ENCODE results near the gene KCNF1. TPM values are rescaled to one million over a fixed set of nuclear protein-coding genes. Genes with fewer than 3 reads are reported as not detected.

Gene KCNF1
- polyA plus RNA-seq, 3 donors = not detected

DNA sequence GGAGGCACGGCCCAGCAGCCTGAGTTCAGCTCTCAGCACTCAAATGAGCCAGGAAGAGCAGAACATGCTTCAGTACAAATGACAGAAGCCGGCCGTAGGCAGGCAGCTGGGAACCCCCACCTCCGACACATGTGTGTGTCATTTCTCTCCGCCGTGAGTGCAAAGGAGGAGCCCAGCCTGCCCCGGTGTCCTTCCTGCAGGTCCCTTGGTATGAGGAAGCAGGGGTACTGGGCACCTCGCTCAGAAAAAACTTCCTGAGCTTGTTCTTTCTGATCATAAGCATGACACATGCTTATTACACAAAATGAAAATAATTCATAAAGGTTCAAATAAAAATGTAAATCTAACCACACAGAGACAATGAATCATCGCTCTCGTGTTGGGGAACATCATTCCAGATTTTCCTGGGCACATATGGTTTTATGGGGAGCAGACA, 35.3 kb downstream of the KCNF1 start:
- Histone ChIP-seq H2AFZ (ENCODE audit: insufficient read depth, low read depth, low read length, poor library complexity, severe bottlenecking) (no peak overlapping the region), H3K4me2 (replicated peaks; ENCODE audit: extremely low read depth, low read length, poor library complexity, severe bottlenecking) (no peak overlapping the region), H3K27ac (ENCODE audit: low read depth in 1 of 2, low read length in 2 of 2) (no peak overlapping the region), H3K4me3 (replicated peaks in 1 of 3; ENCODE audit: low read depth in 2 of 3, low read length in 3 of 3) (no peak overlapping the region), H3K27me3 (ENCODE audit: control insufficient read depth in 2 of 2, insufficient read depth in 2 of 2, low read length in 2 of 2) (peaks cover 0 to 11% of the 10 kb centered on the region in 2 donors), H3K9ac (ENCODE audit: insufficient read depth, low read length, poor library complexity, severe bottlenecking) (no peak overlapping the region), H3K4me1 (ENCODE audit: control insufficient read depth in 1 of 2, insufficient read depth in 2 of 2, low read length in 2 of 2) (no peaks in the 10 kb centered on the region), H3K79me2 (ENCODE audit: insufficient read depth, low read length) (no peaks in the 10 kb centered on the region), H3K36me3 (replicated peaks in 1 of 2; ENCODE audit: control insufficient read depth in 1 of 2, insufficient read depth in 2 of 2, low read length in 2 of 2) (no peaks in the 10 kb centered on the region), H3K9me3 (replicated peaks in 1 of 2; ENCODE audit: control insufficient read depth in 1 of 2, insufficient read depth in 1 of 2, low read length in 2 of 2) (peaks cover 0 to 7% of the 10 kb centered on the region in 2 donors), H4K20me1 (ENCODE audit: insufficient read depth, low read length) (no peaks in the 10 kb centered on the region)
- Mint-ChIP-seq H3K4me1 (no peaks in the 10 kb centered on the region), H3K4me3 (no peak overlapping the region), H3K27me3 (ENCODE audit: low read depth in 3 of 3) (peaks cover 14 to 34% (median 19%) of the 10 kb centered on the region in 3 donors), H3K27ac (no peak overlapping the region), H3K36me3 (no peaks in the 10 kb centered on the region), H3K9me3 (peaks cover 4 to 21% (median 4%) of the 10 kb centered on the region in 7 donors)
- intact Hi-C loops (cut with micrococcal nuclease) = no loop called here
- TF ChIP-seq, protein P1, sequence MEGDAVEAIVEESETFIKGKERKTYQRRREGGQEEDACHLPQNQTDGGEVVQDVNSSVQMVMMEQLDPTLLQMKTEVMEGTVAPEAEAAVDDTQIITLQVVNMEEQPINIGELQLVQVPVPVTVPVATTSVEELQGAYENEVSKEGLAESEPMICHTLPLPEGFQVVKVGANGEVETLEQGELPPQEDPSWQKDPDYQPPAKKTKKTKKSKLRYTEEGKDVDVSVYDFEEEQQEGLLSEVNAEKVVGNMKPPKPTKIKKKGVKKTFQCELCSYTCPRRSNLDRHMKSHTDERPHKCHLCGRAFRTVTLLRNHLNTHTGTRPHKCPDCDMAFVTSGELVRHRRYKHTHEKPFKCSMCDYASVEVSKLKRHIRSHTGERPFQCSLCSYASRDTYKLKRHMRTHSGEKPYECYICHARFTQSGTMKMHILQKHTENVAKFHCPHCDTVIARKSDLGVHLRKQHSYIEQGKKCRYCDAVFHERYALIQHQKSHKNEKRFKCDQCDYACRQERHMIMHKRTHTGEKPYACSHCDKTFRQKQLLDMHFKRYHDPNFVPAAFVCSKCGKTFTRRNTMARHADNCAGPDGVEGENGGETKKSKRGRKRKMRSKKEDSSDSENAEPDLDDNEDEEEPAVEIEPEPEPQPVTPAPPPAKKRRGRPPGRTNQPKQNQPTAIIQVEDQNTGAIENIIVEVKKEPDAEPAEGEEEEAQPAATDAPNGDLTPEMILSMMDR (IDR thresholded peaks at IDR 0.05) = no peak
- WGBS (ENCODE audit: insufficient coverage) = 68% methylated on average over 3 of the region's 10 CpGs
- DNase-seq = no peak

DNA sequence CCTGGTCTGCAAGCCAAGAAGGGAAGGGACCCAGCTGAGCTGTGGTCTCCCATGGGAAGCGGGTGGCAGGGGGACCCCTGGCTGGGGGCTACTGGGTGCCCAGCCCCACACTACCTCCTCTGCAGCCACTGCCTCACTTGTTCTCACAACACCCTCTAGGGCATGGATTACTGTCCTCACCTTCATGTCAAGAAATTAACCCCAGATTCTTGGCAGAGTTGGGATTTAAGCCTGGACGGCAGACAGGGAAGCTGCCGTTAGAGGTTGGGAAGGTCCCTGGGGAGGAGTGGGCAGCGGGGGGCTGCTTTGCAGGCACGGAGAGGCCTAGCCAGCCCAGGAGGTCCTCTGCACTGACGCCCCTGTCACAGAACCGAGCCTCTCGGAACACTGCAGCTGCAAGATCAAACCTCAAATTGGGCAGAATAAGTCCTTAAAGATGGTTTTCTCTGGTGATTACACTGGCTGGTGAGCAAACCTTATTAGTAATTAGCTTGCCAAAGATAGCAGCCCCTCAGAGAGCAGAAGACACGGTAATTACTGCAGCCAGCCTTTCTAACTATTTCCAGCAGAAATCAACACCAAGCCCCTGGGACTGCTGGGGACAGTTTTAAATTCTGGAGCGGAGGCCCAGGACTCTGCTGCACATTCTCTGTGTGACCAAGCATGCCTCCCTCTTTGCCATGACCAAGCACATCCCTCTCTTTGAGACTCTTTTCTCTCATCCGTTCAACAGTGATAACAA, 35.9 kb downstream of the KCNF1 start:
- Mint-ChIP-seq H3K9me3 (peaks cover 4 to 20% (median 4%) of the 10 kb centered on the region in 7 donors), H3K27ac (no peak overlapping the region), H3K4me3 (no peak overlapping the region), H3K27me3 (ENCODE audit: low read depth in 3 of 3) (peaks cover 14 to 34% (median 19%) of the 10 kb centered on the region in 3 donors), H3K36me3 (no peaks in the 10 kb centered on the region), H3K4me1 (no peaks in the 10 kb centered on the region)
- no peak overlapping the region for H3K9ac ChIP-seq (ENCODE audit: insufficient read depth, low read length, poor library complexity, severe bottlenecking)
- H3K79me2 ChIP-seq (ENCODE audit: insufficient read depth, low read length) = no peaks in the 10 kb centered on the region
- H3K4me2 ChIP-seq (replicated peaks; ENCODE audit: extremely low read depth, low read length, poor library complexity, severe bottlenecking) = no peak overlapping the region
- H3K4me3 ChIP-seq (replicated peaks in 1 of 3; ENCODE audit: low read depth in 2 of 3, low read length in 3 of 3) = no peak overlapping the region
- H3K9me3 ChIP-seq (replicated peaks in 1 of 2; ENCODE audit: control insufficient read depth in 1 of 2, insufficient read depth in 1 of 2, low read length in 2 of 2) = peaks cover 0 to 7% of the 10 kb centered on the region in 2 donors
- no peak overlapping the region for H2AFZ ChIP-seq (ENCODE audit: insufficient read depth, low read depth, low read length, poor library complexity, severe bottlenecking)
- no peaks in the 10 kb centered on the region for H4K20me1 ChIP-seq (ENCODE audit: insufficient read depth, low read length)
- no peak overlapping the region for H3K27ac ChIP-seq (ENCODE audit: low read depth in 1 of 2, low read length in 2 of 2)
- H3K4me1 ChIP-seq (ENCODE audit: control insufficient read depth in 1 of 2, insufficient read depth in 2 of 2, low read length in 2 of 2) = no peaks in the 10 kb centered on the region
- TF ChIP-seq, protein P1 (IDR thresholded peaks at IDR 0.05) = no peak
- intact Hi-C loops (cut with micrococcal nuclease) = no loop called here
- DNase-seq = no peak
- H3K36me3 ChIP-seq (replicated peaks in 1 of 2; ENCODE audit: control insufficient read depth in 1 of 2, insufficient read depth in 2 of 2, low read length in 2 of 2) = no peaks in the 10 kb centered on the region
- WGBS (ENCODE audit: insufficient coverage) = 98% methylated on average over 5 of the region's 11 CpGs
- peaks cover 0 to 11% of the 10 kb centered on the region in 2 donors for H3K27me3 ChIP-seq (ENCODE audit: control insufficient read depth in 2 of 2, insufficient read depth in 2 of 2, low read length in 2 of 2)

Measured in CD14-positive monocyte (primary cell).